ENCODE measurements around the gene TIMM8B. TPM values are rescaled to one million over a fixed set of nuclear protein-coding genes. Genes with fewer than 3 reads are reported as not detected.

Gene TIMM8B
- total RNA-seq, 1 donor from 2014 or later, result 37.0 TPM

GRCh38 chr11:112042961-112043304 lies 43.6 kb downstream of the TIMM8B start:
- DNase-seq (no peak), ATAC-seq (ENCODE audit: low read depth) (no peak)
- no peak overlapping the region for H3K27ac Mint-ChIP-seq
- H3K9me3 Mint-ChIP-seq, result no peaks in the 10 kb centered on the region
- peaks cover 11% of the 10 kb centered on the region for H3K4me1 Mint-ChIP-seq
- no peak overlapping the region for H3K4me3 Mint-ChIP-seq
- ChIA-PET POLR2A (interaction anchor here (1.1 kb wide), 1 partner anchor 15 kb away, joined by 6 read pairs; no protein-coding TSS in a partner anchor), CTCF (no interaction called here)
- intact Hi-C loops (cut with micrococcal nuclease), result no loop called here
- peaks cover 72% of the 10 kb centered on the region for H3K36me3 Mint-ChIP-seq (ENCODE audit: low read depth)
- no peaks in the 10 kb centered on the region for H3K27me3 Mint-ChIP-seq
- no peak for TF ChIP-seq CTCF (IDR thresholded peaks at IDR 0.05)

- Mint-ChIP-seq H3K4me1 (peaks cover 5% of the 10 kb centered on the region), H3K36me3 (ENCODE audit: low read depth) (peaks cover 76% of the 10 kb centered on the region), H3K9me3 (no peaks in the 10 kb centered on the region), H3K4me3 (no peak overlapping the region), H3K27ac (no peak overlapping the region), H3K27me3 (no peaks in the 10 kb centered on the region)
- CTCF ChIA-PET, result no interaction called here
- DNase-seq (no peak), ATAC-seq (ENCODE audit: low read depth) (no peak)
- intact Hi-C loops (cut with micrococcal nuclease), result no loop called here
- POLR2A ChIA-PET, result interaction anchor here (1.0 to 1.1 kb wide), 2 partner anchors 14 to 18 kb away, joined by 3 to 6 read pairs; partner anchors contain the start of gene DLAT
- no peak for TF ChIP-seq CTCF (IDR thresholded peaks at IDR 0.05)
These were observed 44.2 kb downstream of the TIMM8B start for GRCh38 chr11:112042161-112042960.

GRCh38 chr11:112037527-112037926 lies 49.0 kb downstream of the TIMM8B start:
- H3K4me1 Mint-ChIP-seq, result peaks cover 2% of the 10 kb centered on the region
- no peak for TF ChIP-seq CTCF (IDR thresholded peaks at IDR 0.05)
- H3K4me3 Mint-ChIP-seq, result no peak overlapping the region
- POLR2A ChIA-PET, result no interaction called here
- intact Hi-C loops (cut with micrococcal nuclease), result no loop called here
- DNase-seq (no peak), ATAC-seq (ENCODE audit: low read depth) (no peak)
- CTCF ChIA-PET, result no interaction called here
- H3K9me3 Mint-ChIP-seq, result no peaks in the 10 kb centered on the region
- H3K27ac Mint-ChIP-seq, result no peak overlapping the region
- H3K36me3 Mint-ChIP-seq (ENCODE audit: low read depth), result peaks cover 63% of the 10 kb centered on the region
- no peaks in the 10 kb centered on the region for H3K27me3 Mint-ChIP-seq

Other genes with a start within 250 kb of the TIMM8B start
- gene ALG9, start 215.2 kb downstream of the TIMM8B start, total RNA-seq, result 17.0 and 20.1 TPM in 2 replicates
- 7.4 and 7.8 TPM in 2 replicates for gene FDXACB1, start 207.6 kb downstream of the TIMM8B start, total RNA-seq
- 11.6 and 13.7 TPM in 2 replicates for gene CFAP68, start 207.2 kb downstream of the TIMM8B start, total RNA-seq
- not detected in 2 replicates for gene CRYAB, start 175.0 kb downstream of the TIMM8B start, total RNA-seq
- not detected in 2 replicates for gene HSPB2, start 174.0 kb downstream of the TIMM8B start, total RNA-seq
- not detected in 2 replicates for gene C11orf52, start 167.8 kb downstream of the TIMM8B start, total RNA-seq
- 0.20 and 1.0 TPM in 2 replicates for gene DIXDC1, start 149.4 kb downstream of the TIMM8B start, total RNA-seq
- 27.5 and 31.5 TPM in 2 replicates for gene DLAT, start 61.3 kb downstream of the TIMM8B start, total RNA-seq
- 0.22 and 0.44 TPM in 2 replicates for gene PIH1D2, start 12.7 kb downstream of the TIMM8B start, total RNA-seq
- 24.0 and 26.3 TPM in 2 replicates for gene NKAPD1, start 12.5 kb downstream of the TIMM8B start, total RNA-seq
- gene SDHD, start 117 bp upstream of the TIMM8B start, total RNA-seq, result 79.9 and 82.1 TPM in 2 replicates
- 0.34 and 1.00 TPM in 2 replicates for gene IL18, start 77.3 kb upstream of the TIMM8B start, total RNA-seq
- not detected in 2 replicates for gene TEX12, start 80.6 kb upstream of the TIMM8B start, total RNA-seq
- gene BCO2, start 88.8 kb upstream of the TIMM8B start, total RNA-seq, result 1.4 and 3.2 TPM in 2 replicates
- 22.7 and 30.4 TPM in 2 replicates for gene PTS, start 139.7 kb upstream of the TIMM8B start, total RNA-seq
- not detected in 2 replicates for gene PLET1, start 174.1 kb upstream of the TIMM8B start, total RNA-seq

Data from activated B cell treated with CpG ODN at 0.5 μM for 24 hours (primary cell).